Thymus (tissue), 14 donors: ENCODE results near the gene LILRA2. TPM values are rescaled to one million over a fixed set of nuclear protein-coding genes. Genes with fewer than 3 reads are reported as not detected.

ENCODE experiments used
- DNase-seq, 9 donors: peaks; one replicate each; pipeline ENCODE4 v3.0.0-alpha.2; 2013; ENCODE audit warnings: low spot score in 9 of 9, low read depth in 6 of 9, missing footprints in 1 of 9
- H3K27ac ChIP-seq, 2 donors: one replicate each; pipeline ENCODE4 v1.5.1; 2013; ENCODE audit warnings: control low read depth in 1 of 2, low read depth in 1 of 2, low read length in 1 of 2, mild to moderate bottlenecking in 1 of 2, moderate library complexity in 1 of 2
- H3K27me3 ChIP-seq, 2 donors: one replicate each; pipeline ENCODE4 v1.5.1; 2013; ENCODE audit warnings: low read length in 1 of 2; ENCODE audit not compliant: control insufficient read depth in 2 of 2, insufficient read depth in 1 of 2
- H3K36me3 ChIP-seq, 2 donors: one replicate each; pipeline ENCODE4 v1.5.1; 2013; ENCODE audit warnings: low read length in 1 of 2, mild to moderate bottlenecking in 1 of 2, moderate library complexity in 1 of 2; ENCODE audit not compliant: control insufficient read depth in 2 of 2, insufficient read depth in 2 of 2
- H3K4me1 ChIP-seq, 2 donors: one replicate each; pipeline ENCODE4 v1.5.1; 2013; ENCODE audit warnings: low read length in 2 of 2; ENCODE audit not compliant: control insufficient read depth in 2 of 2, insufficient read depth in 2 of 2
- H3K4me3 ChIP-seq, 2 donors: one replicate each; pipeline ENCODE4 v1.5.1; 2013; ENCODE audit warnings: low read length in 2 of 2, control low read depth in 1 of 2, mild to moderate bottlenecking in 1 of 2
- H3K9me3 ChIP-seq, 2 donors: one replicate each; pipeline ENCODE4 v1.5.1; 2013; ENCODE audit warnings: low read length in 1 of 2, mild to moderate bottlenecking in 1 of 2; ENCODE audit not compliant: control insufficient read depth in 2 of 2, insufficient read depth in 1 of 2
- WGBS: extraction: QIAGEN DNeasy Blood & Tissue Kit; methylation state at CpG from one replicate; pipeline ENCODE4 v1.1.7; 2013; 5-methylcytosine and 5-hydroxymethylcytosine counted together
- long read RNA-seq, 10 donors: transcript quantifications; one replicate each; lab custom pipeline, GENCODE V29; 2026
- polyA plus RNA-seq: library from polyadenylated mRNA; stranded (reverse); fragments of 200-250 nt; gene quantifications from one replicate; pipeline ENCODE4 v1.2.3, GENCODE V29; 2013
- total RNA-seq: library from RNA; stranded (reverse); fragments of 120-200 nt; gene quantifications from one replicate; pipeline ENCODE4 v1.2.4, GENCODE V29; 2013
- donor health status: healthy.

LILRA2 gene
- total RNA-seq = 1.3 TPM
- polyA plus RNA-seq = 3.2 TPM
- long read RNA-seq, donor 1 = 0 reads
- long read RNA-seq, donor 2 = 0 reads
- long read RNA-seq, donor 3 = 0 reads
- long read RNA-seq, donor 4 = 0 reads
- long read RNA-seq, donor 5 = 0 reads
- long read RNA-seq, donor 6 = 0 reads
- long read RNA-seq, donor 7, full-length matches to known transcripts = 1 of 1 reads
- long read RNA-seq, donor 7, partial matches to known transcripts = 0 of 1 reads
- long read RNA-seq, donor 7, other reads (novel, unspliced or antisense) = 0 of 1 reads
- long read RNA-seq, donor 8, full-length matches to known transcripts = 1 of 1 reads
- long read RNA-seq, donor 8, partial matches to known transcripts = 0 of 1 reads
- long read RNA-seq, donor 8, other reads (novel, unspliced or antisense) = 0 of 1 reads
- long read RNA-seq, donor 9 = 0 reads
- long read RNA-seq, donor 10, full-length matches to known transcripts = 1 of 1 reads
- long read RNA-seq, donor 10, partial matches to known transcripts = 0 of 1 reads
- long read RNA-seq, donor 10, other reads (novel, unspliced or antisense) = 0 of 1 reads

DNA sequence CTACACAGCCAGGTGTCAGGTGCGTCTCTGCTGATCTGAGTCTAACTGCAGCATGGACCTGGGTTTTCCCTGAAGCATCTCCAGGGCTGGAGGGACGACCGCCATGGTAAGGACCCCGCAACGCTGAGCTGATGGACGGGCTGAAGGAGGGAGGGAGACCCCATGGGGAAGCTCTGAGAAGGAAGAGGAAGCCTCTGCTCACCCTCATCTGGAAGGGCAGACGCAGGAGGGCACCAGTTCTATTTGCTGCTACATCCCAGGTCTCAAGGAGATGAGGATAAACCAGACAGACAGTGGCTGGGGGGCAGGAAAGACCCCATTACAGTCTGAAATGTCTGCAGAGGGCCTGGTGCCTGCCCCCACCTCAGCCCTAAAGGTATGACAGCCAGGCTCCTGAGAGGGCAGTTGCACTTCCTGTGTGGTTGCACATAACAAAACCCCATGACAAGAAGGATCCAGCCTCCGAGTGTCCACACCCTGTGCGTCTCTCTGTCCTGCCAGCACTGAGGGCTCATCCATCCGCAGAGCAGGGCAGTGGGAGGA, at the start of gene LILRA2:
TSS of gene LILRA2 (plus strand) at position 461 of the 543 bp plus-strand sequence. CDS start 89 bp downstream, outside the sequence.
- Histone ChIP-seq H3K9me3 (no peaks in the 10 kb centered on the region), H3K27ac (no peak within 1 kb of the TSS), H3K27me3 (no peaks in the 10 kb centered on the region), H3K36me3 (no peaks in the 10 kb centered on the region), H3K4me3 (no peak within 1 kb of the TSS), H3K4me1 (no peaks in the 10 kb centered on the region)
- WGBS = 19% methylated on average over 10 of the region's 10 CpGs
- DNase-seq = no peak

DNA sequence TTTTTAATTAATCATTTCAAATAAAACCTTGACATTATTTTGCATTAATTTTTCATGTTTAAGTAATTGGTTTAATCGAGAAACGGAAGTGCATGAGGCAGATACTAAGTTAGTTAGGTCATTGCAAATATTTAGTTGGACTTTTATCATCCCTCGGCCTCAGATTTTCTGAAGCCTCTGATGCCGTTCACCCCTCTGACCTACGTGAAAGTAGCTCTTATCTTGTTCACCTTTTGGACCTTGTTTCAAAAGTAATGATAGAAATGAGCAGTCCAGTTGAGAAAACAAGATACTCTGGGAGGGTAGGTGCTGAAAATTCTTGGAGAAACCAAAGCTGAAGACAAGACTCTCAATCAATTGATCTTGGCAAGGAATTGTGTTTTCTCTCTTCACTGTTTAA, 48.0 kb upstream of the LILRA2 start:
- Histone ChIP-seq H3K4me3 (no peak overlapping the region), H3K9me3 (no peaks in the 10 kb centered on the region), H3K36me3 (no peaks in the 10 kb centered on the region), H3K27ac (no peak overlapping the region), H3K4me1 (peaks cover 5 to 22% of the 10 kb centered on the region in 2 donors), H3K27me3 (no peaks in the 10 kb centered on the region)
- 95% methylated on average over 5 of the region's 5 CpGs for WGBS
- DNase-seq = no peak

DNA sequence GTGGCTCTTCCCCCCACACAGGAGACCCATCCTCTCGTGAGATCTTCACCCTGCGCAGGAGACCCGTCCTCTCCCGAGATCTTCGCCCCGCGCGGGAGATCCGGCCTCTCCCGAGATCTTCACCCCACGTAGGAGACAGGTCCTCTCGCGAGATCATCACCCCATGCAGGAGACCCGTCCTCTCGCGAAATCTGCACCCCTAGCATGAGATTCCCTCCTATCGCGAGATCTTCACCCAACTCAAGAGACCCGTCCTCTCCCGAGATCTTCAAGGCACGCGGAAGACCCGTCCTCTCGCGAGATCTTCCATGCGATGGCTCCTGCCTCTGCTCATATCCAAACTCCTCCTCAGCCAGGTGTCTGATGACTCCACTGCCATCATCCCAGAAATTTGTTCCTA, 46.6 kb upstream of the LILRA2 start:
- DNase-seq = no peak
- Histone ChIP-seq H3K27ac (no peak overlapping the region), H3K9me3 (no peaks in the 10 kb centered on the region), H3K36me3 (no peaks in the 10 kb centered on the region), H3K4me3 (no peak overlapping the region), H3K4me1 (peaks cover 0 to 9% of the 10 kb centered on the region in 2 donors), H3K27me3 (no peaks in the 10 kb centered on the region)
- WGBS = 95% methylated on average over 26 of the region's 26 CpGs

DNA sequence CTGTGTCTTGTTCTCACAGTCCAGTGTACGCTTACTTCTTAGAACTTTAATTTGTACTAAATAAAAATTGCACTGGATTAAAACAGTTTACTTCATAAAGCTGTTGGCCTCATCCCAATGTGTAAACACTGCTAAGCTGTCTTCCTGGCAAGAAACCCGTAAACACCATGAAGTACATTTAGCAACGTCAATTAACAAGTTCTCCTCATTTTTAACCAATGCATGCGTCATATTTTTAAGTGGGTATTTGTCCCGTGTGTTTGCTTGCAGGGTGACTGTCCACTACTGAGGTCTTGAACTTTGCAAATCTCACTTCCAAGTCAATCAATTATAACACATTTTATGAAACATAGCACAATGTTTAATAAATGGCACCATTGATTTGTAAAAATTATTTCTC, 42.7 kb upstream of the LILRA2 start:
- Histone ChIP-seq H3K4me3 (no peak overlapping the region), H3K36me3 (no peaks in the 10 kb centered on the region), H3K4me1 (no peaks in the 10 kb centered on the region), H3K27ac (no peak overlapping the region), H3K27me3 (no peaks in the 10 kb centered on the region), H3K9me3 (no peaks in the 10 kb centered on the region)
- DNase-seq = no peak
- WGBS = 97% methylated on average over 5 of the region's 5 CpGs

DNA sequence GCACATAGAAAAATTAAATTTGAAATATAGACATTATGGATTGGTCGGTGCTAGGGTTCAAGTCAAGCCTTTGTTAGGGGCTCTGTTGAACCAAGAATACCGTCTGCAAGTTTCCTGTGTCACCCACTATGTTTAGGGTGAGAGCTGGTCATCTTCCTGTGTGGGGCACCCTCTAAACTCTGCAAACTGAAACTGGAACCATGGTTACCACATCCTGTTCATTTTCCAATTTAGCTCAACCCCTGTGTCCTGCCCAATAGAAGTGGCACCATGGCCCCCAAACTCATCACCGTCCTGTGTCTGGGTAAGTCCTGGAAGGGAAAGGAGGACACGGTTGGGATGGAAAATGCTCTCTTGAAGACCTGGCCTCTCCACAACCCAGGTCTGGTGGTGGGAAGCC, 41.1 kb upstream of the LILRA2 start:
- H3K27ac ChIP-seq = no peak overlapping the region

GRCh38 chr19:54533476-54533875, 40.1 kb upstream of the LILRA2 start:
- Histone ChIP-seq H3K27ac (no peak overlapping the region), H3K9me3 (no peaks in the 10 kb centered on the region), H3K36me3 (no peaks in the 10 kb centered on the region), H3K27me3 (no peaks in the 10 kb centered on the region), H3K4me1 (no peaks in the 10 kb centered on the region), H3K4me3 (no peak overlapping the region)
- DNase-seq = no peak
- 95% methylated on average over 8 of the region's 8 CpGs for WGBS

More for the DNA sequence above, 41.1 kb upstream of the LILRA2 start:
- Histone ChIP-seq H3K4me3 (no peak overlapping the region), H3K4me1 (no peaks in the 10 kb centered on the region), H3K36me3 (no peaks in the 10 kb centered on the region), H3K27me3 (no peaks in the 10 kb centered on the region), H3K9me3 (no peaks in the 10 kb centered on the region)
- DNase-seq = no peak
- WGBS = 52% methylated on average over 4 of the region's 4 CpGs

DNA sequence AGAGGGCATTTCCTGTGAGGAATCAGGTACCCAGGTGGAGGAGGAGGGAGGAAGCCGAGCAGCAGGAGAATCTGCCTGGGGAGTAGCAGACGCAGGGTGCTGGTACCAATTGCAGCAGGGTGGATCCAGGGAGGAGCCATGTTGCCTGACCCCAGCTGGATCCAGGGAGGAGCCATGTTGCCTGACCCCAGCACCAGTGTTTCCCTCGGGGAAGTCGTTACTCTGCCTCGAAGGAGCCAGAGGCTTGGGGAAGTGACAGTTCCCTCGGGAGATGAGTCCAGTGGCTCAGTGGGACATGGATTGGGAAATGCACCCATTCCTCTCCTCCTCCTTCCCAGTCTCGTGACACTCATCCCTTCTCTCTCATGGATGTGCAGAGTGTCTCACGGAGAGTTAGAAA, 39.4 kb upstream of the LILRA2 start:
- Histone ChIP-seq H3K27ac (no peak overlapping the region), H3K27me3 (no peaks in the 10 kb centered on the region), H3K9me3 (no peaks in the 10 kb centered on the region), H3K36me3 (no peaks in the 10 kb centered on the region), H3K4me1 (no peaks in the 10 kb centered on the region), H3K4me3 (no peak overlapping the region)
- DNase-seq = no peak
- WGBS = 93% methylated on average over 8 of the region's 8 CpGs

DNA sequence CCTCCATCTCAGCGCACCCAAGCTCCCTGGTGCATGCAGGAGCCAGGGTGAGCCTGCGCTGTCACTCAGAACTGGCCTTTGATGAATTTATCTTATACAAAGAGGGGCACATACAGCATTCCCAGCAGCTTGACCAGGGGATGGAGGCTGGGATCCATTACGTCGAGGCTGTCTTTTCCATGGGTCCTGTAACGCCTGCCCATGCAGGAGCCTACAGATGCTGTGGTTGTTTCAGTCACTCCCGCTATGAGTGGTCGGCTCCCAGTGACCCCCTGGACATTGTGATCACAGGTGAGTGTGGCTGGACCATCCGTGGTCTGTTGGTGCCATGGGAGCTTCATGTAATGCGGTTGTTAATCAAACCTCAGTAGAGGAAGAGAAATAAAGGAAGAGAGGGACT, 38.0 kb upstream of the LILRA2 start:
- no peaks in the 10 kb centered on the region for H3K36me3 ChIP-seq
- no peaks in the 10 kb centered on the region for H3K9me3 ChIP-seq
- H3K27ac ChIP-seq = no peak overlapping the region
- DNase-seq = no peak
- no peaks in the 10 kb centered on the region for H3K4me1 ChIP-seq
- 91% methylated on average over 9 of the region's 9 CpGs for WGBS
- no peaks in the 10 kb centered on the region for H3K27me3 ChIP-seq
- no peak overlapping the region for H3K4me3 ChIP-seq

- Histone ChIP-seq H3K27me3 (no peaks in the 10 kb centered on the region), H3K4me3 (no peak overlapping the region), H3K27ac (no peak overlapping the region), H3K36me3 (no peaks in the 10 kb centered on the region), H3K4me1 (no peaks in the 10 kb centered on the region), H3K9me3 (no peaks in the 10 kb centered on the region)
- DNase-seq = no peak
- 92% methylated on average over 9 of the region's 9 CpGs for WGBS
Measured at GRCh38 chr19:54536956-54537355, 36.6 kb upstream of the LILRA2 start.
